ENCODE results near the gene CHTOP. TPM values are rescaled to one million over a fixed set of nuclear protein-coding genes. Genes with fewer than 3 reads are reported as not detected.

CHTOP gene
- total and polyA plus RNA-seq, 2 of the 4 experiments (the other 2 are of a cell fraction), result 33.9 to 50.8 TPM

GRCh38 chr1:153673511-153673910 is 39.6 kb downstream of the CHTOP start:
- H2AK9ac ChIP-seq (replicated peaks; ENCODE audit: low read depth, low read length, poor library complexity), result no peak overlapping the region
- no TSS peak for BruUV-seq (replicated peaks)
- peaks cover 3% of the 10 kb centered on the region; the same call in 1 of the 2 replicates for H3K4me1 ChIP-seq (ENCODE audit: control insufficient read depth, insufficient read depth, low read length)
- ATAC-seq (ENCODE audit: low read depth), result no peak
- H3K79me1 ChIP-seq (ENCODE audit: low read depth in 1 of 2, low read length in 2 of 2), result peaks cover 2 to 8% of the 10 kb centered on the region in 2 experiments; a peak in 1 of 4 replicates
- H3K14ac ChIP-seq (replicated peaks; ENCODE audit: low read depth, low read length), result no peak overlapping the region
- H3K4me2 ChIP-seq (ENCODE audit: low read depth, low read length), result no peak overlapping the region
- in situ Hi-C loops (cut with MboI; ENCODE audit: low sequenced_read_pairs), result loop anchor here (10.0 kb wide), 1 partner anchor 301 kb away; the partner anchor contains the start of gene JTB
- no peak overlapping the region for H2AK5ac ChIP-seq (ENCODE audit: low read depth, low read length)
- H2BK15ac ChIP-seq (ENCODE audit: low read depth, low read length), result no peak overlapping the region
- peaks cover 11% of the 10 kb centered on the region; the same call in 1 of the 2 replicates for H4K20me1 ChIP-seq (ENCODE audit: insufficient read depth, low read length)
- H4K5ac ChIP-seq (ENCODE audit: low read depth, low read length), result no peak overlapping the region
- H3K9ac ChIP-seq (ENCODE audit: low read depth, low read length), result no peak overlapping the region
- dilution Hi-C loops (cut with HindIII; ENCODE audit: low sequenced_read_pairs, unreplicated experiment), result no loop called here
- no peak overlapping the region for H3K18ac ChIP-seq (ENCODE audit: low read depth, low read length)
- peaks cover 6% of the 10 kb centered on the region for H3K36me3 ChIP-seq (ENCODE audit: control insufficient read depth, insufficient read depth, low read length)
- H2BK120ac ChIP-seq (ENCODE audit: low read depth, low read length), result no peak overlapping the region
- H2AFZ ChIP-seq (replicated peaks; ENCODE audit: low read length, poor library complexity), result no peak overlapping the region
- H3K27me3 ChIP-seq (ENCODE audit: control insufficient read depth, insufficient read depth, low read length), result peaks cover 8% of the 10 kb centered on the region
- no peaks in the 10 kb centered on the region for H3K9me1 ChIP-seq (ENCODE audit: insufficient read depth, low read length)
- ChIA-PET CTCF (interaction anchor here (0.6 kb wide), 1 partner anchor 49 kb away, joined by 3 read pairs; no protein-coding TSS in a partner anchor), POLR2A (ENCODE audit: unreplicated experiment) (interaction anchor here (0.7 kb wide), 1 partner anchor 120 kb away, joined by 6 read pairs; no protein-coding TSS in a partner anchor)
- no peak overlapping the region for H3K4ac ChIP-seq (ENCODE audit: low read depth, low read length)
- DNase-seq, result no peak
- WGBS, 2 experiments (ENCODE audit: extremely low coverage in 2 of 2, insufficient read length in 1 of 2), result no CpG with 5 or more reads among the region's 2 CpGs
- H3K4me3 ChIP-seq (ENCODE audit: insufficient read depth, low read depth, low read length), result no peak overlapping the region
- no peak overlapping the region for H4K8ac ChIP-seq (ENCODE audit: low read depth in 2 of 2, low read length in 2 of 2)
- no peak overlapping the region for H2BK5ac ChIP-seq (ENCODE audit: low read depth, low read length, poor library complexity, severe bottlenecking)
- no peaks in the 10 kb centered on the region for H3K9me3 ChIP-seq (ENCODE audit: control insufficient read depth, insufficient read depth, low read length)
- intact Hi-C loops (cut with micrococcal nuclease), result loop anchor here (5.0 kb wide), 2 partner anchors 141 to 734 kb away; partner anchors contain the start of gene IL6R
- no peak overlapping the region for H2BK20ac ChIP-seq (ENCODE audit: low read depth, low read length)
- TF ChIP-seq SMC3 (IDR thresholded peaks at IDR 0.05; ENCODE audit: low read depth, low read length) (no peak), BHLHE40 (IDR thresholded peaks at IDR 0.05; ENCODE audit: low read depth, low read length) (no peak), MAZ (IDR thresholded peaks at IDR 0.05; ENCODE audit: borderline replicate concordance, low read depth, low read length) (no peak), RAD21 (IDR thresholded peaks at IDR 0.05; ENCODE audit: low read length) (no peak), ELK1 (IDR thresholded peaks at IDR 0.05; ENCODE audit: borderline replicate concordance, low read depth, low read length) (no peak), FOS (IDR thresholded peaks at IDR 0.05; ENCODE audit: low read depth, low read length) (no peak), USF2 (IDR thresholded peaks at IDR 0.05; ENCODE audit: low read depth, low read length) (no peak), RCOR1 (IDR thresholded peaks at IDR 0.05; ENCODE audit: insufficient replicate concordance, low read length) (no peak), RFX5 (IDR thresholded peaks at IDR 0.05; ENCODE audit: low read depth, low read length) (no peak), CEBPB (IDR thresholded peaks at IDR 0.05; ENCODE audit: low read depth, low read length) (no peak), POLR2A (IDR thresholded peaks at IDR 0.05; ENCODE audit: low read depth, low read length) (no peak), MXI1 (IDR thresholded peaks at IDR 0.05; ENCODE audit: borderline replicate concordance, low read depth, low read length) (no peak), NFE2L2 (IDR thresholded peaks at IDR 0.05; ENCODE audit: low read depth, low read length) (no peak), CTCF (conservative IDR thresholded peaks at IDR 0.05; ENCODE audit: low read depth, low read length) (no peak), CHD1 (IDR thresholded peaks at IDR 0.05; ENCODE audit: low read depth, low read length) (no peak), MAFK (IDR thresholded peaks at IDR 0.05; ENCODE audit: low read depth, low read length) (no peak)
- no peak overlapping the region for H3K56ac ChIP-seq (ENCODE audit: extremely low read depth, insufficient read depth, low read length)
- no peak overlapping the region for H3K27ac ChIP-seq (ENCODE audit: insufficient read depth, low read length)
- H4K91ac ChIP-seq (ENCODE audit: insufficient read depth, low read depth, low read length), result no peak overlapping the region
- H3K23ac ChIP-seq (ENCODE audit: low read depth, low read length), result no peak overlapping the region
